Cardiac septum (tissue), 1 donor: Measurements from ENCODE around the gene TIPARP. TPM values are rescaled to one million over a fixed set of nuclear protein-coding genes. Genes with fewer than 3 reads are reported as not detected.

ENCODE experiments used
- DNase-seq: peaks from one replicate; pipeline ENCODE4 v3.0.0-alpha.2; 2020; ENCODE audit warnings: low spot score
- intact Hi-C: fragments of 100-400 bp; cut with DNase I; formaldehyde crosslinking; loops from one replicate; pipeline ENCODE4 v1.14.0; 2022
- total RNA-seq: library from RNA; stranded (reverse); fragmentation: NEBNext Ultra II Directional; extraction: Animal tissue kit (Norgen Biotek cat#: 25700); gene quantifications from one replicate; pipeline ENCODE4 v1.2.1, GENCODE V29; 2021
- donor health status: DM: no; HTN: no; CAD: no.

Gene TIPARP
- total RNA-seq, 1 donor from 2014 or later, result 17.9 TPM

GRCh38 chr3:156670652-156671051 lies 3.7 kb upstream of the TIPARP start:
- no peak for DNase-seq

GRCh38 chr3:156673732-156674045 lies 701 bp upstream of the TIPARP start:
- DNase-seq, result no peak
- intact Hi-C loops, result loop anchor here (1.0 to 5.0 kb wide), 8 partner anchors 68 to 463 kb away; partner anchors contain the start of genes LEKR1 and SSR3

More at GRCh38 chr3:156670652-156671051, 3.7 kb upstream of the TIPARP start:
- intact Hi-C loops, result loop anchor here (5.0 kb wide), 2 partner anchors 113 to 128 kb away; partner anchors contain the start of gene SSR3

GRCh38 chr3:156674911-156675829 lies 780 bp downstream of the TIPARP start:
- intact Hi-C loops, result loop anchor here (1.0 to 5.0 kb wide), 8 partner anchors 70 to 462 kb away; partner anchors contain the start of genes LEKR1 and SSR3
- DNase-seq, result peak; percentile 83

GRCh38 chr3:156675830-156676767 lies 1.7 kb downstream of the TIPARP start:
- DNase-seq, result no peak
- intact Hi-C loops, result loop anchor here (2.0 kb wide), 4 partner anchors 141 to 461 kb away; partner anchors contain the start of gene LEKR1

GRCh38 chr3:156676768-156677479 lies 2.5 kb downstream of the TIPARP start:
- intact Hi-C loops, result no loop called here

GRCh38 chr3:156677536-156677935 lies 3.1 kb downstream of the TIPARP start:
- intact Hi-C loops, result no loop called here
- no peak for DNase-seq

More at GRCh38 chr3:156676768-156677479, 2.5 kb downstream of the TIPARP start:
- no peak for DNase-seq

- no peak for DNase-seq
- intact Hi-C loops, result no loop called here
These were observed 3.8 kb downstream of the TIPARP start for GRCh38 chr3:156678197-156678596.

GRCh38 chr3:156680243-156680914 lies 6.0 kb downstream of the TIPARP start:
- no peak for DNase-seq
- intact Hi-C loops, result no loop called here

- intact Hi-C loops, result no loop called here
- no peak for DNase-seq
These were observed 6.6 kb downstream of the TIPARP start for GRCh38 chr3:156681002-156681401.

GRCh38 chr3:156682501-156682900 lies 8.1 kb downstream of the TIPARP start:
- intact Hi-C loops, result no loop called here

GRCh38 chr3:156682963-156683362 lies 8.6 kb downstream of the TIPARP start:
- intact Hi-C loops, result no loop called here
- no peak for DNase-seq

More at GRCh38 chr3:156682501-156682900, 8.1 kb downstream of the TIPARP start:
- no peak for DNase-seq

- no peak for DNase-seq
- intact Hi-C loops, result no loop called here
These were observed 10.8 kb downstream of the TIPARP start for GRCh38 chr3:156685198-156685597.

- no peak for DNase-seq
- intact Hi-C loops, result no loop called here
These were observed 11.4 kb downstream of the TIPARP start for GRCh38 chr3:156685752-156686151.

- DNase-seq, result no peak
- intact Hi-C loops, result no loop called here
These were observed 12.6 kb downstream of the TIPARP start for GRCh38 chr3:156687023-156687422.

GRCh38 chr3:156688632-156689452 lies 14.5 kb downstream of the TIPARP start:
- no peak for DNase-seq
- intact Hi-C loops, result no loop called here

- intact Hi-C loops, result no loop called here
- no peak for DNase-seq
These were observed 15.2 kb downstream of the TIPARP start for GRCh38 chr3:156689608-156690007.

GRCh38 chr3:156691920-156692319 lies 17.5 kb downstream of the TIPARP start:
- no peak for DNase-seq
- intact Hi-C loops, result no loop called here

GRCh38 chr3:156693166-156693565 lies 18.8 kb downstream of the TIPARP start:
- no peak for DNase-seq
- intact Hi-C loops, result no loop called here
